Right kidney (tissue), 1 donor: ENCODE data around the gene GRK4.

Experiments
- DNase-seq: peaks from one replicate; pipeline ENCODE4 v3.0.0-alpha.2; 2016

The GRK4 gene

DNA sequence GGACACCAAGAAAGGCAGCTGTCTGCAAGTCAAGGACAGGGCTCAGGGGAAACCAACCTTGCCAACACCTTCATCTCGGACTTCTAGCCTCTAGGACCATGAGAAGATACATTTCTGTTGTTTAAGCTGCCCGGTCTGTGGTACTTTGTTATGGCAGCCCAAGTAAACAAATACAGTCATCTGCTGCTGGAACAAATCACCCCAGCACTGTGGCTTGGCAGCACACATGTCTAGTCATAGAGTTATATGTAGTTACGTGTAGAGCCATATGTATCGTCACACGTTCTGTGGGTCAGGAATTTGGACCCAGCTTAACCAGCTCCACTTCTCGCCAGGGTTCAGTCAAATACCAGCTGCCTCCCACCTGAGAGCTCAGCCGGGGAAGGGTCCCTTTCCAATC, 108.4 kb downstream of the GRK4 start:
- no peak for DNase-seq

DNA sequence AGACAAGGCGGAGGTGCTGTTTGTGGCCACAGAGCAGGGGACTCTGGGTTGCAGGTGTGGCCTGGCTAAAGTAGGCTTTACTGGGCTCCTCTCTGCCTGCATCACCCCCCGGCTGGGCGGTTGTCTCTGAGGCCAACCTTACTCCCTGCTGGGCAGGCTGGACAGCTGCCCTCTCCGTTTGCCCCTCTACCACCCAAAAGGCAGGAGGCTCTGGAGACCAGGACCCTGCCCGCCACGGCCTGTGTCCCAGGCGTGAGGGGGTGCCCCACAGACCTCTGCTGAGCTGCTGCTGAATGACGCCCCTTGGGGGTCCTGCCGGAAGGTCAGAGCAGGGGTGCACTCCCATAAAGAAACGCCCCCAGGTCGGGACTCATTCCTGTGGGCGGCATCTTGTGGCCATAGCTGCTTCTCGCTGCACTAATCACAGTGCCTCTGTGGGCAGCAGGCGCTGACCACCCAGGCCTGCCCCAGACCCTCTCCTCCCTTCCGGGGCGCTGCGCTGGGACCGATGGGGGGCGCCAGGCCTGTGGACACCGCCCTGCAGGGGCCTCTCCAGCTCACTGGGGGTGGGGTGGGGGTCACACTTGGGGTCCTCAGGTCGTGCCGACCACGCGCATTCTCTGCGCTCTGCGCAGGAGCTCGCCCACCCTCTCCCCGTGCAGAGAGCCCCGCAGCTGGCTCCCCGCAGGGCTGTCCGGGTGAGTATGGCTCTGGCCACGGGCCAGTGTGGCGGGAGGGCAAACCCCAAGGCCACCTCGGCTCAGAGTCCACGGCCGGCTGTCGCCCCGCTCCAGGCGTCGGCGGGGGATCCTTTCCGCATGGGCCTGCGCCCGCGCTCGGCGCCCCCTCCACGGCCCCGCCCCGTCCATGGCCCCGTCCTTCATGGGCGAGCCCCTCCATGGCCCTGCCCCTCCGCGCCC, 110.0 kb downstream of the GRK4 start:
- DNase-seq: peak; percentile 82

DNA sequence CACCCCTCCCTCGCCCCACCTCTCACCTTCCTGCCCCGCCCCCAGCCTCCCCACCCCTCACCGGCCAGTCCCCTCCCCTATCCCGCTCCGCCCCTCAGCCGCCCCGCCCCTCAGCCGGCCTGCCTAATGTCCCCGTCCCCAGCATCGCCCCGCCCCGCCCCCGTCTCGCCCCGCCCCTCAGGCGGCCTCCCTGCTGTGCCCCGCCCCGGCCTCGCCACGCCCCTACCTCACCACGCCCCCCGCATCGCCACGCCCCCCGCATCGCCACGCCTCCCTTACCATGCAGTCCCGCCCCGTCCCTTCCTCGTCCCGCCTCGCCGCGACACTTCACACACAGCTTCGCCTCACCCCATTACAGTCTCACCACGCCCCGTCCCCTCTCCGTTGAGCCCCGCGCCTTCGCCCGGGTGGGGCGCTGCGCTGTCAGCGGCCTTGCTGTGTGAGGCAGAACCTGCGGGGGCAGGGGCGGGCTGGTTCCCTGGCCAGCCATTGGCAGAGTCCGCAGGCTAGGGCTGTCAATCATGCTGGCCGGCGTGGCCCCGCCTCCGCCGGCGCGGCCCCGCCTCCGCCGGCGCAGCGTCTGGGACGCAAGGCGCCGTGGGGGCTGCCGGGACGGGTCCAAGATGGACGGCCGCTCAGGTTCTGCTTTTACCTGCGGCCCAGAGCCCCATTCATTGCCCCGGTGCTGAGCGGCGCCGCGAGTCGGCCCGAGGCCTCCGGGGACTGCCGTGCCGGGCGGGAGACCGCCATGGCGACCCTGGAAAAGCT, 110.9 kb downstream of the GRK4 start, which contains the start of the genes HTT and HTT-AS:
Gene HTT, plus strand, starts transcription at position 604 of the 768 bp plus-strand sequence. Its CDS starts 145 bp downstream, at position 749.
Gene HTT-AS, minus strand, starts transcription at position 461 of the 768 bp plus-strand sequence.
- peak; percentile 99 for DNase-seq

DNA sequence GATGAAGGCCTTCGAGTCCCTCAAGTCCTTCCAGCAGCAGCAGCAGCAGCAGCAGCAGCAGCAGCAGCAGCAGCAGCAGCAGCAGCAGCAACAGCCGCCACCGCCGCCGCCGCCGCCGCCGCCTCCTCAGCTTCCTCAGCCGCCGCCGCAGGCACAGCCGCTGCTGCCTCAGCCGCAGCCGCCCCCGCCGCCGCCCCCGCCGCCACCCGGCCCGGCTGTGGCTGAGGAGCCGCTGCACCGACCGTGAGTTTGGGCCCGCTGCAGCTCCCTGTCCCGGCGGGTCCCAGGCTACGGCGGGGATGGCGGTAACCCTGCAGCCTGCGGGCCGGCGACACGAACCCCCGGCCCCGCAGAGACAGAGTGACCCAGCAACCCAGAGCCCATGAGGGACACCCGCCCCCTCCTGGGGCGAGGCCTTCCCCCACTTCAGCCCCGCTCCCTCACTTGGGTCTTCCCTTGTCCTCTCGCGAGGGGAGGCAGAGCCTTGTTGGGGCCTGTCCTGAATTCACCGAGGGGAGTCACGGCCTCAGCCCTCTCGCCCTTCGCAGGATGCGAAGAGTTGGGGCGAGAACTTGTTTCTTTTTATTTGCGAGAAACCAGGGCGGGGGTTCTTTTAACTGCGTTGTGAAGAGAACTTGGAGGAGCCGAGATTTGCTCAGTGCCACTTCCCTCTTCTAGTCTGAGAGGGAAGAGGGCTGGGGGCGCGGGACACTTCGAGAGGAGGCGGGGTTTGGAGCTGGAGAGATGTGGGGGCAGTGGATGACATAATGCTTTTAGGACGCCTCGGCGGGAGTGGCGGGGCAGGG, 111.7 kb downstream of the GRK4 start:
- DNase-seq: peak; percentile 79

DNA sequence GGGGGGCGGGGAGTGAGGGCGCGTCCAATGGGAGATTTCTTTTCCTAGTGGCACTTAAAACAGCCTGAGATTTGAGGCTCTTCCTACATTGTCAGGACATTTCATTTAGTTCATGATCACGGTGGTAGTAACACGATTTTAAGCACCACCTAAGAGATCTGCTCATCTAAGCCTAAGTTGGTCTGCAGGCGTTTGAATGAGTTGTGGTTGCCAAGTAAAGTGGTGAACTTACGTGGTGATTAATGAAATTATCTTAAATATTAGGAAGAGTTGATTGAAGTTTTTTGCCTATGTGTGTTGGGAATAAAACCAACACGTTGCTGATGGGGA, 112.2 kb downstream of the GRK4 start:
- no peak for DNase-seq

DNA sequence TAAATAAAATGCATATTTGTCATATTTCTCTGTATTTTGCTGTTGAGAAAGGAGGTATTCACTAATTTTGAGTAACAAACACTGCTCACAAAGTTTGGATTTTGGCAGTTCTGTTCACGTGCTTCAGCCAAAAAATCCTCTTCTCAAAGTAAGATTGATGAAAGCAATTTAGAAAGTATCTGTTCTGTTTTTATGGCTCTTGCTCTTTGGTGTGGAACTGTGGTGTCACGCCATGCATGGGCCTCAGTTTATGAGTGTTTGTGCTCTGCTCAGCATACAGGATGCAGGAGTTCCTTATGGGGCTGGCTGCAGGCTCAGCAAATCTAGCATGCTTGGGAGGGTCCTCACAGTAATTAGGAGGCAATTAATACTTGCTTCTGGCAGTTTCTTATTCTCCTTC, 114.4 kb downstream of the GRK4 start:
- DNase-seq: no peak

DNA sequence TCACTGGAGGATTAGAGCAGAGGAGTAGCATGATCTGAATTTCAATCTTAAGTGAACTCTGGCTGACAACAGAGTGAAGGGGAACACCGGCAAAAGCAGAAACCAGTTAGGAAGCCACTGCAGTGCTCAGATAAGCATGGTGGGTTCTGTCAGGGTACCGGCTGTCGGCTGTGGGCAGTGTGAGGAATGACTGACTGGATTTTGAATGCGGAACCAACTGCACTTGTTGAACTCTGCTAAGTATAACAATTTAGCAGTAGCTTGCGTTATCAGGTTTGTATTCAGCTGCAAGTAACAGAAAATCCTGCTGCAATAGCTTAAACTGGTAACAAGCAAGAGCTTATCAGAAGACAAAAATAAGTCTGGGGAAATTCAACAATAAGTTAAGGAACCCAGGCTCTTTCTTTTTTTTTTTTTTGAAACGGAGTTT, 116.3 kb downstream of the GRK4 start:
- DNase-seq: no peak

DNA sequence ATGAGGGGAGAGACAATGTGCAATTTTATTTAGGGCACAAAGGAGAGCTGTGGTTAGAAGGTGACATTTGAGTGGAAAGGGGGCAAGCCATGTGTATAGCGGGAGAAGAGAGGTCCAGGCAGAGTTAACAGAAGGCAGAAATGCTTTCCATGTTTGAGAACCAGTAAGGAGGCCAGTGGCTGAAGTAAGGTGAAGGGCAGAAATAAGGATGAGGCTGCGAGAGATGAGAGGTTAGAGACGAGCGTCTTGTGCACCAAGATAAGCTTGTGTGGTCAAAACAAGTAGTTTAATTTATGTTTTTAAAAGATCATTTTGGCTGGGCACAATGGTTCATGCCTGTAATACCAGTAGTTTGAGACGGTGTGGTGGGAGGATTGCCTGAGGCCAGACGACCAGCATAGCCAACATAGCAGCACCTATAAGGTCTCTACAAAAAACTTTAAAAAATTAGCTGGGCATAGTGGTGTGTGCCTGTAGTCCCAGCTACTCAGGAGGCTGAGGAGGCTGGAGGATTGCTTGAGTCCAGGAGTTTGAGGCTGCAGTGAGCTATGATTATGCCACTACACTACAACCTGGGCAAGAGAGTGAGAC, 119.6 kb downstream of the GRK4 start:
- DNase-seq: no peak

DNA sequence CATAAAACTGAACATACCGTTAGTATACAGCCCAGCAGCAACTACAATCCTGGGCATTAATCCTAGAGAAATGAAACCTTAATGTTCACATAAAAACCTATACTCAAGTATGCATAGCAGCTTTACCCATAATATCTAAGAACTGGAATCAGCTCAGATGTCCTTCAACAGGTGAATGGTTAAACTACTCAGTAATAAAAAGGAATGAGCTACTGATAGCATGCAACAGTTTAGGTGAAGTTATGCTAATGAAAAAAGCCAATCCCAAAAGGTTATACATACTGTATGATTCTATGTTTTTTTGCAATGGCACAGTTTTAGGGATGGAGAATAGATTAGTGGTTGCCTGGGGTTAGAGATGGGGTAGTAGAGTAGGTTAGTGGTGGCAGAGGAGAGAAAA, 120.4 kb downstream of the GRK4 start:
- no peak for DNase-seq

DNA sequence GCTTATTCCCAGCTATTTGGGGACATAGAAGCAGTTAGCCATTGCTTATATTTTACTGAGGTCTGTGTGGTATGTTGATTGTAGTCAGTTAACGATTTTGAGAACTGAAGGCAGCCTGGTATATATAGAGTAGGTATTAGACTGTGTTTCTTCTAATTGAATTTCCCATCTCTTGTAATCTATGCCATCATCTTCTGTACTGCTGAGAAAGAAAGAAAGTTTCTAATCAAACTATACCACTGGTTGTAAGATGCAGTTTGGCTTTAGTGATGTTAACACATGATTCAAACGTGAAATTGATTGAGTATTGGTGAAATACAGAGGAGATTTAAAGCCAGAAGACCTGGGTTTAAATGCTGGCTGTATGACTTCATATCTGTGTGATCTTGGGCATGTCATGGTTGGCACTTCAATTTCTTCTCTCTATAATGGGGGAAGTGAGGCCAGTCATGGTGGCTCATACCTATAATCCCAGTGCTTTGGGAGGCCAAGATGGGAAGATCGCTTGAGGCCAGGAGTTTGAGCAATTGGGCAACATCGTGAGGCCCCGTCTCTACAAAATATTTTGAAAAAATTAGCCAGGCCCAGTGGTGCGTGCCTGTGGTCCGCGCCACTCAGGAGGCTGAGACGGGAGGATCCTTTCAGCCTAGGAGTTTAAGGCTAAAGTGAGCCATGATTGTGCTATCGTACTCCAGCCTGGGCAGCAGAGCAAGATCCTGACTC, 122.7 kb downstream of the GRK4 start:
- no peak for DNase-seq

DNA sequence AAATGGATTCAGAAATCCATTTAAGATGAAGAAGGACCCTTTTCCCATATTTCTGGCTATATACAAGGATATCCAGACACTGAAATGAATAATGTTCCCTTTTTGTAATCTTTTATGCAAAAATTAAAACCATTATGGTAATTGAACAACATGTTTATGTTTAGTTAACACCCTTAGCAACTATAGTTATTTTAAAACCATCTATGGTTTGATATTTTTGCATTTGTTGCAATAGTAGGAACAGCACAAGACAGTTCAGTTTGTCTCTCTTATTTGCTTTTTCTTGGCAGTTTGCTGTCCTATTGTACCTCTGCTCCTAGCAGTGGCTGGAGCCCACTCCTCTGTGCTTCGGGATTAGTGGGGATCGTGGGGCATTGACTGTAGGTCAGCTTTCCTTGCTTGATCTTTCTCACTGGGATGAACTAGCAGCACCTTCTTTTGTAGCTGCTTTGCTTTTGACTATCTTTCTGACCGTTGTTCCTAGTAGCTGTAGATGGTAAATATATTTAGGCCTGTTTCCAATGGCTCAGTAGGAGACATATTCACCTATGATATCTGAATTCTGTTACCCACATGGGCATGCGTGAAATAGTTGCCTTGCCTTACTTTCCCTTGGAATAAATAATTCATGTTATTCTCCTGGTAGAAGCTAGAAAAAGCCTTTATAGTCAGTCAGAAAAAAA, 123.9 kb downstream of the GRK4 start:
- DNase-seq: no peak
